Germinal center (tissue), 1 donor: ENCODE data around the gene ARAP2.

Experiments
- DNase-seq: peaks from one replicate; pipeline ENCODE4 v3.0.0; 2012; ENCODE audit warnings: mixed read lengths, low spot score

The ARAP2 gene

DNA sequence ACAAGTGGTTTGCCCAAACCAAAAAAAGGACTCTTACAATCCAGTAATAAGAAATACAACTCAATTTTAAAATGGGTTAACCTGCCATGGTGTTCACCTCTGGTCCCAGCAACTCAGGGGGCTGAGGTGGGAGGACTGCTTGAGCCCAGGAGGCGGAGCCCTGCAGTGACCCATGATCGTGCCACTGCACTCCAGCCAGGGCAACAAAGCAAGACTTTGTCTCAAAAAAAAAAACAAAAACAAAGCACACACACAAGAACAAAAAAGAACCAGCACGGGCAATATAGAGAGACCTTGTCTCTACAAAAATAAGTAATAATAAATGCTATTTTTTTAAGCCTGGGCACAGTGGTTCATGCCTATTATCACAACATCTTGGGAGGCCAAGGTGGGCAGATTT lies 28.7 kb downstream of the ARAP2 start:
- DNase-seq: no peak

DNA sequence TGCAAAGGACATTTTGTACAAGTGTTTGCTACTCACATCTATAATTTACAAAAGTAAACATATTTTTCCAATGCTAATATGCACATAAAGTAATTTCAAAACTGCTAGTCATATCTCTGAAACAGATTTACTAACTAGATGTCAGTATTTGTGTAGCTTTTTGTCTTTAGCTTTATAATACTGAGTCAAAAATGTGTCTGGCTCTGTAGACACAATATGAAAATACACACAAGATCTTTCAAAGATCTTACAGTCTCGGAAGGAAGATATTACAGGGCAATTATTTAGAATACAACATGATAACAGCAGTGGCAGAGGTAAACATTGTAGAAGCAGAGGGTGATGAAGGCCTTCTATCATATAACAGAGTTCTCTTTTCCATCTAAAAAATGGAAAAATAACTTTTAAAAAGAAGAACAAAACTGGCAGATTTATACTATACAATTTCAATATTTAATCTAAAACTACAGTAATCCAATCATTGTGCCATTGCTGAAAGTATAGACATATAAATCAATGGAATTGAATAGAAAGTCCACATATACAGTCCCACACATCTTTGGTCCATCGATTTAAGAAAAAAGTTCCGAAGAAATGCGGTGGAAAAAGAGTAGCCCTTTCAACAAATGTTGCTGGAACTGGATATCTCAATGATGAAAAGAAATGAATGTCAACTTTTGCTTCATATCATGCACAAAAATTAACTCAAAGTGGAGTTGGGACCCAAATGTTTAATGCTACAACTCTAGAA lies 29.4 kb downstream of the ARAP2 start:
- DNase-seq: no peak

DNA sequence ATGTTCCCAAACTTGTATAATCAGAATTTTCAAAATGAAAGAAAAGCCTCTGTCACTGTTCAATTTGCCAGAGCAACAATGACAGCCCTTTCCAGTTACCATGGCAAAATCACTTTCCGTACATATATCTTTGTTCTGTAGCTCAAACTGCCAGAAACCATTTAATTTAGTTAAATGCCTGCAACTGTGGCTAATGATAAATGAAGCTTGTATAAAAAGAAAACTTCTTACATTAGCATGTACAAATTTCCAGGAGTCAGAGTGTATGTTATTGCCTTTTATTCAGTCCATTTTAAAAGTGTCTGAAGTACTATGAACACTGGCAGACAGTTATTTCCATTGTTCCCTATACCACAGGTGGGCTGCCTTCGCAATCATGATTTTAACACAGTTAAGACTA lies 30.3 kb downstream of the ARAP2 start:
- no peak for DNase-seq

DNA sequence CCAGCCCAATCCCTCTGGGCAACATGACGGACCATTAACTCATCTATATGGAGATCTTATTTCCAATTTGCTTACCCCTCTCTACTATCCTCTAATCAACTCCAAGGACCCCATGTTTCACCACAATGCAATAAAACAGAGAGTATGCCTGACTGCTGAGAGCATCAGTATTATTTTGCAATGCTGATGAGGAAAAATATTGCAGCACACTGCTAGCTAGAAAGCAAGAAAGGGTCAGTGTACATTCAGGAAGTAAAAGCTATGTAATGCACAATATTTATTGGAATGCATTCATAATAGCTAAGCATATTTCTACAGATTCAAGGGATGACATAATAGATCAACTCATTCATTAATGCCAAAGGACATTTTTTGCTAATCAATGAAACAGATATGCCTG lies 33.2 kb downstream of the ARAP2 start:
- no peak for DNase-seq

DNA sequence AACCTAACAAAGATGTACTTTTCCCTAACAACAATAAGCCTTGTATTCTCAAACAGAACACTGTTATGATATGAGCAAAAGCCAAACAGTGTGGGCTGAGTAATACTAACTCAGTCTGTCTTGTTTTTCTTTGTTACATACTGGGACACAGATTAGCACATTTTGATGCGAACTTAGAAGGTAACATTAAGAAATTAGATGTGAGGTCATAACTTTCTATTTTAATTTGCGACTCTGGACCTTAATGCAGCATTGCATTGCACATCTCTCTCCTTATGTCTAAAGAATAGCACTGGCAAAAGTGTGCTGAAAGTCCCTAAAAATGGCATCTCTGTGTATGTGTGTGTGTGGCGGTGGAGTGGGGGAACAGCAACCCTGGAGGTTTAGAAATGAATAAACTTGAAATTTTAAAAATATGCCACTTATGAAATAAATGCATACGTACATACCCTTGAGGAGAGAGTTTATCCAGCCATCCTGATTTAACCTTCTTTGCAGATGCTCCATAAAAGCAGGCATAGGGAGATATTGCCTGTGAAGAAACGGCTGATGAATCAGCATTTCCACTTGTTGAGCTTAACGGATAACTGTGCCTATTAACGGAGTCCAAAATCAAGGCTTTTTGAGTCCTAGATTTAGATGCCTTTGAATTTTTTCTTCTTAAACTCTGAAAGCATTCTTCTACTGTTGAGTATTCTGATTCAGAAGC lies 34.2 kb downstream of the ARAP2 start:
- DNase-seq: no peak

DNA sequence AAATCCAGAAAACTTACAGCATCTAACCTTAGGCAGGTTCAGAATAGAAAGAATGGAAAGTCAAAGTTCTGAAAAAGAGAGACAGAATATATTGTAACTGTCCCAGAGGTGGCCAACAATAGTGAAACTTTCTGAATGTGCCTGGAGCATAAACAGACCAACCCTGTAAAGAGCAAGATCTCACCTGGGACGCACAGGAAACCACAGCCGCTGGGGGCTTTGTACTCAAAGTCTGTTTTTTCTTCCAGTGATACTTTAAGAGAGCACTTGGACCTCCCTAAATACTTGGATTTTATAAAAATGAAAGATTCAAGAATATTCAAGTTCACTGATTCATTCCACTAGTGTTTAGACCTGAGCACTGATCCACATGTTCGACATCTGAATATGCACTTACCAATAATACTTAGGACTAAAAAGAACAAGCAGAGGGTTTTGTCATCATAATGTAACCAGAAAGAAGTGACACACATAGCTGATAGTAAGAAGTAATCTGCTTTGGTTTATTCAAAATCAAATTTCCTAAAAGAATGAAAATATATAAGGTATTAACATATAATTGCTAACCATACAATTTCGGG lies 35.3 kb downstream of the ARAP2 start:
- no peak for DNase-seq

DNA sequence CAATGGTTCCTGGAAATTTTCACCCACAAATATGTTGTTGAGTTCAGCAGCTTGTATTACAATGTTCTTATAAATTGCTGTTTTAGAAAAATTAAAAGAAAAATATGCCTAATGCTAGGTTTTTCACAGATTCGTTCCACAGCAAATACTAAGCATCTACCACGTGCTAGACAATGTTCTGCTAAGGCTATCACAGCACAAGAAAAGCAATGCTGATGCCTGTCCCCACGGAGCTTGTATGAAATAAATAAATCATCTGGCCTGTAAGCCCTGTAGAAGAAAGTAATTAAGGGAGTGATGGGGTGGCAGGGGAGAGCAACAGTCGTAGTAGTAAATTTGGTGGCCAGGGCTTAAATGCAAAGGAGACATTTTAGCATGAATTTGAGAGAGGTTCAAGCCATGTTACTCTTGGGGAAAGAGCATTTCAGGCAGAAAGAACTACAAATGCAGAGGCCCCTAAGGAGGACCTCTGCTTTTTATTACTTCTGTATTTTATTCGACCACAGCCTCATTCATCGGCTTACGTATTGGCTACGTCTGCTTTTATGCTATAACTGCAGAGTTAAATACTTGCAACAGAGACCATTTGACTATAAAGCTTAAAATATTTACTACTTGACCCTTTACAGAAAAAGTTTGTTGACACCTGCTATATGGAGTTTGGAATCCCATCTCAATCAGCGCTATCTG lies 36.3 kb downstream of the ARAP2 start:
- DNase-seq: no peak

DNA sequence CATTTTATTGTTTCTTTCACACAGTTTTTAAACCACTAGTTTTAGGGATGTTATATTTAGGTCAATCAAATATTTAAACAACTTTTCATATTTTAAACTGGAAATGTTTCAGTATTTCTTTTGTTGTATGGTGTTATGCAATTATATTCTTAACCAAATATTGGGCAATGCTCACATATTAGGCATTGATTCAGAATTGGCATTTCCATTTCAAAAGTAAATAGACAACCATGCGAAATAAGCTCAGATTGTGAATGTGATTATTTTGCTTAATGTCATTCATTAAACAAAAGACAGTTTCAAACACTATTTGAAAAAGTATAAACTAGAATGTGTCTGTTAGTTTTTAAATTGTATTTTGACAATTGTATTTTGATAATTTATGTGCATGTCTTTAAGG lies 36.9 kb downstream of the ARAP2 start:
- no peak for DNase-seq

DNA sequence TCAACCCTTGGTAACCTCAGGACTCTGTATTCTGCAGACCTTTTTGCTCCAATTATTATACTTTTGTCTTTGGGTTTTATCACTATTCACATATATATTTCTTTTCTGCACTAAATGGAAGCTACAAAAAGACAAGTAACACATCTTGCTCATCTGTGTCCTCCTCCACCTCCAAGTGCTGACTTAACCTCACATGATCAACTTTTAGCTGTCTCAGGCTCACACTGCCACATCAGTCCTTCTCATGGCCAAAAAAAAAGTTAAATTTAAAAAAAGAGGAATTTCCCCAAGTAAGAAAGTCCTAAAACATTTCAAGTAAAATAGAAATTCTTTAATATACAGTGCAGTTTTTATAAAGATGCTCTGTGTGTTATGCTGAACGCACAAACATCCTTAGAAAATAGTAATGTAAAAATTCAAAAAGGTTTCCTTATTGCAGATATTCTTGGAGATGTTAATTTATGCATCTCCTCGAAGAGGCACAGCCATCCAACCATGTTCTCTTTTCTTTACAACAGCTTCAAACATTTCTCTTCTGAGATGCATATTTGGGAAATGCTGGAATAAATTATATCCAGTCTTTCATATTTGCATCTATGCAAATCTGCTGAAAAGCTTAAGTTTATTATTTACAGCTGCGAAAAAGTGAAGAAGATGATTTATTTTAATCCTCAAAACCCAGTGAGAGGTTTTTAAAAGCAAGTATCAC lies 37.6 kb downstream of the ARAP2 start:
- no peak for DNase-seq

DNA sequence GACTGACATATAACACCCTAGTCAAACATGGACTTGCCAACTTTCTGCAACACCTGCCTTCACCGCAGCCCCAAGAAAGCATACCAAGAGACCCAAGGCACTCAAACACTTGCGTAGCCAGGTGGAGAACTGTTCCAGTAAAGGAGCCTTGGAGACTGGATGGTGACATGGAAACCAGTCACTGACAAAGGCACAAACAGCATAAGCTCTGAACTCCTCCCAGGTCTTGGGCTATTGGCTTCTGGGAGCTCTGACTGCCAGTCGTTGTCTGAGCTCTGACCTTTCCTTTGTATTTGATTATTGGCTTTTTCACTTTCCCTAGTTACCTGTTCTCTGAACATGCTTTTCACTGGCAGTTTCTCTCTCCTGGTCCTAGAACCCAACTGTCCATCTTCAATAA lies 38.3 kb downstream of the ARAP2 start:
- no peak for DNase-seq

DNA sequence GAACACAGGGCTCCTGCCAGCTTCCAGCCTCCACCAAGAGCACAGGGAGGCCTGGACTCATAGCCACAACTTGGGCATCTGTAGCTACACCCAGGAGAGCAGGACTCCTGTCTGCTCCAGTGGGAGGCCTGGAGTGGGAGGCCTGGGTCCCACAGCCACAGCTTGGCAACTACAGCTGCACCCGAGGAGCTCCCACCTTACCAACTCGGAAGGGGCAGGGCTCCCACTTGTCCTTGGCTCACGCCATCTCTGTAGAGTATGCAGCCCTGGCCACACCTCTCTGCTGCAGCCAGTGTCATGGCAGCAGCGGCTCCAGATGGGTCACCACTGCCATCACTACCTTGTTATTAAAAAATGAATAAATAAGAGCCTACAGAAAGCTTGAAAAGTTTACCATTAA lies 45.5 kb downstream of the ARAP2 start:
- DNase-seq: no peak

DNA sequence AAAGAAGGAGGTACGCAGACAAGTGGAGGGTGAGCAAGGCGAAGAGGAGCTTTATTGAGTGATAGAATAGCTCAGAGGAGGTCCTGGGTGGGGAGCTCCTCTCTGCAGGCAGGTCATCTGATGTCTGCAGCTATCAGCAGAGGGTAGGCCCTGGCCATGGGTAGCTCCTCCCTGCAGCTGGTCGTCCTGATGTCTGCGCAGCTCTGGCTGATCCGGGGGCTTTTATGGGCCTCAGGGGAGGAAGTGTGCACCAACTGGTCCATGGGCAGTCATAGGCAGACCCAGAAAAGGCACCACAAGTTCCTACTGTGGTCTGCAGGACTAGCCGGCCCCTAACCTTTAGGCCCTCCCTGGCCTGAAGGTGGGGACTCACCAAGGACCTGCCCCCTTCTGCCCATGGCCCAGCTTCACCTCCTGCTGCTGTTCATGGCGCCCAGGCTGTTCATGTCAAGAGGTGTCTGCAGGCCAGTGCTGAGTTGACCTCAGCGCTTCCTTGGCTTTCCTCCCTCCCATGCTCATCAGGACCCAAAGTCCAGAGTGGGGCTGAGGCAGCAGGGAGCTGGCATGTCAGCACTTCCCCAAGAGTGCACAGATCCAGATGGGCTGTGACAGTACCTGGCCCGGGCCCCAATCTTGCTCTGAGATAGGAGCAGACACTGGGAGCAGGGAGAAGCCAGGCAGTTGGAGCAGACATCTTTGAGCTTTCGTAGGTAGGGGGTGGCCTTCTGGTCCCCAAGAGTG lies 46.1 kb downstream of the ARAP2 start:
- DNase-seq: no peak

DNA sequence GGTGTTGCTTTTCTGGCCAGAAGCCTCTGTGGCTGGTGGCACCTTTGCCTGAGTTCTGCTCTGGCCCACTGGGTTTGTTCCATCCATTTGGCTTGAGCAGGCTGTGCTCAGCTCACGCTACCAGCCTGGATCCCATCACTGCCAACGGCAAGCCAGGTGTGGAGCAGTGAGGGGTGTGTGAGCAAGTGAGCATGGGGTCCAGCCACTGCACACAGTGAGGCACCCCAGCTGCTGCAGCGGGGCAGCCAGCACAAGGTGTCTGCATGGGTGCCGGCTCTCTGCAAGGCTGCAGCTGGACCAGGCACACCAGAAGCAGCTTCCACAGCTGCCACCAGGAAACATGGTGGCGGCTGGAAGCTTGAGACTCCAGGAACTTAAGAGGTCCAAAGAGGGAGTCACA lies 46.8 kb downstream of the ARAP2 start:
- no peak for DNase-seq

DNA sequence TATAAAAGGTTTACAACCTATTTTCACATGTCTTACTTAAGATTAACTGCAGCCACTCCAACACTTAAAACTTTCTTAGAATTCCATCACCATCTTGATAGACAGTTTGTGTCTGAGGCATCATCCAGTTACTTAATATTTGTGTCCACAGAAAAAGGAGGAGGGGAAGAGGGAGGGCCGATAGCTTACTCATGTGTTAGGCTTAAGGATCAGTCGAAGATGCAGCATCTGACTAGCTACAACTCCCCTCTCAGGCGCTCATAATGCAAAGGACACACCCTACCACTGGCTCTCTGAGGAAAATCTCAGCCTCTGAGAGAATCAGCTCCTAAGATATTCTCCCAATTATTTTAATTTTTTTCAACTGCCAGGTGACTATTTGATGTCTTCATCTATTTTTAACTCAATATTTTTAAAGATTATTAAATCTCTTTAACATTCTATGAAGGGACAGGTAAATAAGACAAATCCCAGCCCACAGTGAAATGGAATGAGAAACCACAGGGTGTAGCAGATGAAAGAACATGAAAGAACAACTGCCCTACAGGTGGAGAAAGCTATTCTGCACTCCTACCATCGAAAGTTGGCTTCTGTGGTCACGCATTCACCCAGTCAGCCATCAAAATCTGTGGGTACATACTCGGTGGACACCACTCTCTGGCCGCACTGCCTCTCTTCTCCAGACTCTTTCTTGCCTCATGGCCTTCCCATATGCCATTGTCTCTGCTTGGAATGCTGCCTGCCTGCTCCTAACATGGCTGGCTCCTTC lies 48.0 kb downstream of the ARAP2 start:
- no peak for DNase-seq

DNA sequence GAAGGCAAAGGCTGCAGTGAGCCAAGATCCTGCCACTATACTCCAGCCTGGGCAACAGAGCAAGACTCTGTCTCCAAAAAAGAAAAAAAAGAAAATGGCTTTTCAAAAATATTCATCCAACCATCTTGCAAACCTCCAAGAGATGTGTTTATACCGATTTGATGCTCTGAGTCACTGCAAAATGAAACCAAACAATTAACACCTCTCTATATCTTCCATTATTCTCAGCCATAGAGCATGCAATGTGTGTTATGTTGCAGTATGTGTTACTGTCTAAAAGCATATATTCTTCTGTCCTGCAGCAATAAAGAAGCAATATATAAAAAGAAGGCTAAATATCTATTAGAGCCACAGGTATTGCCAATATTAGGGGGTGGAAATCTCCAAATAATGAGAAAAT lies 51.4 kb downstream of the ARAP2 start:
- no peak for DNase-seq

DNA sequence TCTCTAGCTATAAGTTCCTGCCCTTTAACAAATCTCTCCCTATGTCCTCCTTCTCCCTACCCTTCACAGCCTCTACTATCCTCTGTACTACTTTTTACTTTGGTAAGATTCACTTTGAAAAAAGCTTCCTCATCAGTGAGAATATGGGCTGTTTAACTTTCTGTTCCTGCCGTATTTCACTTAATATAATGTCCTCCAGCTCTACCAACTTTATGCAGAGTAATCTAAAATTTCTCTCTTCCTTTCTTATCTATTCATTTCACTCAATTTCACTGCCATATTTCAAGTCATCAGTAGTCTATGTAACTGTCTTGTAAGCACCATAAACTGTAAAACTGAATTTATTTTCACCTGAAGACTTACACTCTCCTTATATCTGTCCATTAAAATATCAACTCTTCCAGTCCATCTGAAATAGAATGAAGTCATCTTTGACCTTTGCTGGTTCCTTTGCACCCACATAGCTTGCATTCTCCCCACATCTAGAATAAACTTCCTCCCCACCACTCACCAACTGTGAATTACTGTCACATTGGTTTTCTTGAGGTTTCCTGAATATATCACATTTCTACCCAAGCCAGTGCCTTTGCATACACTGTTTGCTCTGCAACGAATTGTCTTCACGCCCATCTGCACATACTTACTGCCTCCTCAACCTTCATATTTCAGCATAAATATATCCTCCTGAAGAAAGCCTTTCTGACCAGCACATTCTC lies 54.6 kb downstream of the ARAP2 start:
- DNase-seq: no peak

DNA sequence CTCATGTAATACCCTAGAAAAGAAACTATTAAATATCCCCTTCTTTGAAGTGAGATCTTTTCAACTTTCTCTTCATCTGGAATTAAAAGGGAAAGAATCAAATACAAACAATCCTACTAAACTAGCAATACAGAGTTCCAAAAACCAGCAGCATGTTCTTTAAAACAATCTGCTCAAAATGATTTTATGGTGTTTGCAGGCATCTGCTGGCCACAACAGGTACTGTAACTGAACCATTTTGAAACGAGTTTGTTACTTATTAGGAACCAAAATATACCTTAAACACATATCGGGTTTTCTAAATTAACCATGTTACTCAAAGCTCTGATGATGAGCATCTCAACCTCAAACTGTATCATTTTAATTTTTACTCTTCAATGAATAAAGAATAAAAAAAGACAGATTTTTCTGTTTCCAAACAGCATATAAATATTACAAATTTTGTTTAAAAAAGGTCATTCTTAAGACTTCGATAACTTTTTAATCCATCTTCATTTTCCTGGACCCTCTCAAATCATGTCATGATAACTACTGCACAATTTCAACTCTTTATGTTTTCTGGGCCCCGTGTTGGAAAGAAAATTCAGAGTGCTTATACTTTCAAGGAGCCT lies 56.5 kb downstream of the ARAP2 start:
- DNase-seq: no peak

DNA sequence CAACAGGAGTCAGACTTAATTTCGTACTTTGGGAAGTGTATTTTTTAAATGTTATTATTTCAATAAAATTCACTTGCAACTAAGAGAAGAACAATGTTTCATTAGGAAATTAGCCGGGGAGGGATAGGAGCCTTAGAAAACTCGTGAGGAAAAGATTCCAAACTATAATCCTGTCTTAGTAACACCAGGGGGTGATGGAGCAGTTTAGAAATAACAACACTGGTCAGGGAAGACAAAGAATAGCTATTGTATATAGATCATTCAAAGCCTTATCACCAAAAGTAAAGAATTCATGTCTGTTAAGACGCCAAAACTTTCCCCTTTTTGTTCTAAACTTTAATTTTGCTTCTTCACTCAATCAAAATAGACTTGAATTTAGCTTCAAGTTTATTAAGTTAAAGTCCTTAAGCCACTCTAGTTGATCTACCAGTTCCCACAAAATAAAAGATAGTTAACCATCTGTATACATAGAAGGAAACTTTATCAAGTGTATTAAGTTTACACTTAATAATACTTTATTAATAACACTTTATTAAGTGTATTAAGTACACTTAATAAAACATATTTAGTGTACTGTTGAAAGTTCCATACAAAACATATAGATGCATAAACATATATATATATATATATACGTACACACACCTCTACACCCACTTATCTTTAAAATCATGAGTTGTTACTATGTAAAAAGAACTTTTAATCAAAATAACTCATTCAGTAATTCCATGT lies 60.5 kb downstream of the ARAP2 start:
- DNase-seq: no peak

DNA sequence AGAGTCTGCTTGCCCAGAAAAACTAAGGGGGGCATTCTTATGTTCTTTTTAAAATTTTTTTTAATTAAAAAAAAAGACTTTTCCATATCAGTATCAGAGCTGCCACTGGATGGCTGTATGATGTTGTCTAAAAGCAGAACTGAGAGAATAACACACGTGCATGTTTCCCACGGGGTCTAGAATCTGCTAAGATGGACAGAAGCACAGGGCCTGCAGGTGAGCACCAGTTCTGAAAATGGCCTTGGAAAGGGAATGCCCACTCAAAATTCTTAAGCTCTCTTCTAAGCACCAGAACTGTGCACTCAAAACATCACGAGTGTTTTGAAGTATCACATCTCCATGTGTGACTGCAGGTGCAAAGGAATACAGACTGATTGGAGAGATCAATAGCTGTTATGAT lies 61.1 kb downstream of the ARAP2 start:
- DNase-seq: no peak
